Testis (tissue), 2 donors: ENCODE measurements around the gene IFIH1.

ENCODE experiments used
- POLR2A ChIP-seq: fragments of 450-650 bp; IDR thresholded peaks from one replicate; pipeline ENCODE4 v1.6.1; 2017; ENCODE audit warnings: antibody characterized with exemption, mild to moderate bottlenecking, moderate library complexity
- TF ChIP-seq, protein P1 (sequence below), 3 experiments: fragments of 450-650 bp in 2 of 3; fragments of 200-600 bp in 1 of 3; sonication (generic) in 1 of 3; IDR thresholded peaks; one replicate each; pipeline ENCODE4 v1.5.1; 2016 to 2019; ENCODE audit warnings: antibody characterized with exemption in 3 of 3, mild to moderate bottlenecking in 2 of 3, moderate library complexity in 1 of 3

GRCh38 chr2:162243715-162244114 lies 74.8 kb downstream of the IFIH1 start:
- no peak for TF ChIP-seq POLR2A
- TF ChIP-seq, protein P1, sequence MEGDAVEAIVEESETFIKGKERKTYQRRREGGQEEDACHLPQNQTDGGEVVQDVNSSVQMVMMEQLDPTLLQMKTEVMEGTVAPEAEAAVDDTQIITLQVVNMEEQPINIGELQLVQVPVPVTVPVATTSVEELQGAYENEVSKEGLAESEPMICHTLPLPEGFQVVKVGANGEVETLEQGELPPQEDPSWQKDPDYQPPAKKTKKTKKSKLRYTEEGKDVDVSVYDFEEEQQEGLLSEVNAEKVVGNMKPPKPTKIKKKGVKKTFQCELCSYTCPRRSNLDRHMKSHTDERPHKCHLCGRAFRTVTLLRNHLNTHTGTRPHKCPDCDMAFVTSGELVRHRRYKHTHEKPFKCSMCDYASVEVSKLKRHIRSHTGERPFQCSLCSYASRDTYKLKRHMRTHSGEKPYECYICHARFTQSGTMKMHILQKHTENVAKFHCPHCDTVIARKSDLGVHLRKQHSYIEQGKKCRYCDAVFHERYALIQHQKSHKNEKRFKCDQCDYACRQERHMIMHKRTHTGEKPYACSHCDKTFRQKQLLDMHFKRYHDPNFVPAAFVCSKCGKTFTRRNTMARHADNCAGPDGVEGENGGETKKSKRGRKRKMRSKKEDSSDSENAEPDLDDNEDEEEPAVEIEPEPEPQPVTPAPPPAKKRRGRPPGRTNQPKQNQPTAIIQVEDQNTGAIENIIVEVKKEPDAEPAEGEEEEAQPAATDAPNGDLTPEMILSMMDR (IDR thresholded peaks at IDR 0.05): no peak
